ENCODE results near the gene SYK.

Gene SYK

GRCh38 chr9:90854637-90855175 is 53.1 kb downstream of the SYK start:
- DNase-seq, result no peak

GRCh38 chr9:90855208-90855902 is 53.7 kb downstream of the SYK start:
- DNase-seq, result no peak

DNA sequence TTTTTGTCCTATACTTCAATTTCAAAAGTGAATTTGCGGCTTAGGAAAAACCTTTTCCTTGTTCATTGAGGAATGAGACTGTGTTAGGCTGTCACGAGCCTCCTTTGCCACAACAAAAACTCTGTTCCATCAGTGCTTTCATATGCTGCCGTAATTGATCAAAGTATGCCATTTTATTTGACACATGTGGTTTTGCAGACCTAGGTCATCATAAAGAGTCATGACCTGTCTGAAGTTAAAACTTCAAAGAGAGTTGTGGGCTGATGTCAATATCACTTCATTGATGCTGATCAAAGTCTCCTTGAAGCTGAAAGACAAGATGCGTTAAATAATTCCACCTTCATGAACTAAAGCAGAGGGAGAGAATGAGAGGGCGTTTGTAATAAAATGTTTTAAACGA is 55.5 kb downstream of the SYK start:
- DNase-seq, result no peak

DNA sequence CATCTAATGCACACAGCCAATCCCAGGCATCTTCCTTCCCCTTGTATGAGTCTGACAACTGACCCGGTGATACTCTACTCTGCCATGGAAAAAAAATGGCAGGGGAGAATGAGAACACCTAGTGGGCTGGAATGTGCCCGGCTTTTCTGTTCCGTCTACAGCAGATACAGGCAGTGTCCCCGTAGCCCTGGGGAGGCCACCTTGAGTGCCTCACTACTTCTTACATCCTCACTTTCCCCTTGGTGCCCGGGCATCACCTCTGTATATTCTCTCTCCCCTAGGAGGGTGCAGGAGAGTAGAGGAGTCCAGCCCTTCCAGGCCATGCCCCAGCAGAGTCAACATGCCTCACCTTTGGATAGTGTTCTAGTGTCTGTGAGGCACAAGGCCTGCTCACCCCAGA is 56.2 kb downstream of the SYK start:
- no peak for DNase-seq

DNA sequence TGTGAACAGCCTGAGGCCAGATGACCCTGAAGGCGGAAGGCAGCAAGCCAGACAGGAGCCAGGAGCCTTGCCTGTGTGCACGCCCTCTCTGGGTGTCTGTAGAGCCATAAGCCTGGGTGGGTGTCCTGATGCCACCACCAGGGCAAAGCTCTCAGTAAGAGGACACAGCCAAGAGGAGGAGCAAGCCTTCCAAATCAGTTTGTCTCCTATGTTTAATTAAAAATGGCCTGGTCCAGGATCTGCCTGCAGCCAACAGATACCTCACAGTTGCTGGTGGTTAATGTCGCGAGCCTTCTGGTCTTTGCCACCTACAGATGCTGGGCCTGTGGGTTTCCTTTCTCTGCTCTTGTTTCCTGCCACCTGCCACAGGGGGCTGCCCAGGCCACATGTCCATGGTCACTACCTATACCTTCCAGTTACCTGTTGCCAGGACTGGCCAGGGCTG is 56.9 kb downstream of the SYK start:
- no peak for DNase-seq

- no peak for DNase-seq
Observed at GRCh38 chr9:90860382-90860781, 58.8 kb downstream of the SYK start.

- no peak for DNase-seq
Observed at GRCh38 chr9:90860826-90861225, 59.2 kb downstream of the SYK start.

GRCh38 chr9:90861380-90861779 is 59.8 kb downstream of the SYK start:
- no peak for DNase-seq

GRCh38 chr9:90861826-90862740 is 60.5 kb downstream of the SYK start:
- no peak for DNase-seq

- DNase-seq, result no peak
Observed at GRCh38 chr9:90864779-90865178, 63.2 kb downstream of the SYK start.

DNA sequence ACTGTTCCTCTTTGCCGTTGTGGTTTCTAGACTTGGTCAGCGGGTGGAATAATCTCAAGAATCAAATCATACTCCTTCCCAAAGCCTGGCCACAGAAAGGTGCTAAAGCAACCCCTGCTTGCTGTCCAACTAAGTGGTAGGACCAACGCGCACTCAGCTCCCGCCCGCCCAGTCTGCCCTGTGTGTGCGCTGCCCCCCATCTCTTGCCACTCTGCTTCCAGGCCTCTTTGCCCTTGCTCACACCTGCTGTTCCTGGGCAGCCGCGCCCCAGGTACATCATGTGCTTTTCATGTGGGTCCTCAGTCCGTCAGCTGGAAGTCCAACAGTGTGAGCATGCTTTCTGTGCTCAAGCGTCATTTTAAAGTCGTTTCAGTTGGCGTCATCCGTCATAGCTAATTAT is 65.5 kb downstream of the SYK start:
- DNase-seq, result no peak

DNA sequence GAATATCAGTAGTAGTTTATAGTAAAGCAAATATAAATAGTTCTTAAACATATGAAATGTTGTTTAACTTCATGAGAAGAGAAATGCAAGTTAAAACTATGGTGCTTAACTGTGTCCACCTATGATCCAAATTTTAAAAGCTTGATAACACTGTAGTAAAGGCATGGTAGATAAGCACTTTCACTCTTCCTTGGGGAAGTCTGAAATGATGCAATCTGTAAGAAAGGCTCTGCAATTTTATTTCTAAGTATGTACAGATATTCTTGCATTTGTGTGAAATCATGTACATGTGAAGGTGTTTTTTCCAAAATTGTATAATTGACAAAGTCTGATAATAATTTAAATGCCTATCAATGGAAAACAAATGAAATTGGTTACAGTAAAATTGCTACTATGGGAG is 66.9 kb downstream of the SYK start:
- no peak for DNase-seq

DNA sequence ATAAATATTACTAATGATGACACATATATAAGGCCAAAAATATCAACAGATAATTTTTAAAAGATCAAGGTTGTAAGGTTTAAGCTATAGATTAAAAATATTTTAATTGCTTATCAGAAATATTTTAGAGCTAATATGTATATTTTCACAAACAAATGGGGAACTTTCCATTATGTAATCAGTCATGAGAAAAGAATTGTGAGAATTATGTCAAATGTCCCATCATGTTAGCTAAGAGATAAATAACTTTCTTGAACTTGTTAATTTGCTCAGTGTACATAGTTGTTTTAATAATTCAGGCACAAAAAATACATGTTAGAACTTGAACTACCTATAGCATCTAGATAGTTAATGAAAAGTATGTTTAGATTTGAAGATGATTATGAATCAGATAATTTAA is 67.7 kb downstream of the SYK start:
- DNase-seq, result no peak

DNA sequence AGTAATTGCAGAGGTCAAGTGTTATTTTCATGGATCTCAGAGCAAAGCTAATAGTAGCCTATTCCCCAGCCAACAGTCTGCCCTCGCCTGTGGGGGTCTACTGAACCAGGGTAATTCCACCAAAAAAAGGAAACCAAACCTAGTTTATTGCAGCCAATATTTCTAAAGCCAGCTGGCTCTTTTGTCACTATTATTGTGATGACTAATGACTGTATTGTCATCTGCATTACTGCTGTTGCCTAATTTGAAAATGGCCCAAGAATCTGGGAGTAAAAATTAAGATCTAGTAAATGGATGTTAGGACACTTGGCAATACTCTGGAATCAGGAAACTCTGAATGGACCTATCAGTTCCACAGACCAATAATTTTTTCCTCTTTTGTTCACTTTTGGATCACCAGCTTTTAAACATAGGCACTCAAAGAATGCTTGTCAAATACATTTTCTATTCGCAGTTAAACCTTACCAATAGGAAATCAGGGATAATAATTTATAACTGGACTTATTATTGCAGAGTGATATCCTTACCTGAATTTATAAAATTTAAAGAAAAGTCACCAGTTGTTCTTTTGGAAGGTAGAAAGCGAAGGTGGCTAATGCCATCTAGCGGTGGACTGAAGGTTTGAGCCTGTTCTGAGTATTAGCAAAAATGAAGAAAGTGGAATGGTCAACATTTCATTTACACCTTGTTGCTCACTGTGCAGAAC is 69.2 kb downstream of the SYK start:
- peak in 1 of 2 experiments; percentile 22 for DNase-seq

DNA sequence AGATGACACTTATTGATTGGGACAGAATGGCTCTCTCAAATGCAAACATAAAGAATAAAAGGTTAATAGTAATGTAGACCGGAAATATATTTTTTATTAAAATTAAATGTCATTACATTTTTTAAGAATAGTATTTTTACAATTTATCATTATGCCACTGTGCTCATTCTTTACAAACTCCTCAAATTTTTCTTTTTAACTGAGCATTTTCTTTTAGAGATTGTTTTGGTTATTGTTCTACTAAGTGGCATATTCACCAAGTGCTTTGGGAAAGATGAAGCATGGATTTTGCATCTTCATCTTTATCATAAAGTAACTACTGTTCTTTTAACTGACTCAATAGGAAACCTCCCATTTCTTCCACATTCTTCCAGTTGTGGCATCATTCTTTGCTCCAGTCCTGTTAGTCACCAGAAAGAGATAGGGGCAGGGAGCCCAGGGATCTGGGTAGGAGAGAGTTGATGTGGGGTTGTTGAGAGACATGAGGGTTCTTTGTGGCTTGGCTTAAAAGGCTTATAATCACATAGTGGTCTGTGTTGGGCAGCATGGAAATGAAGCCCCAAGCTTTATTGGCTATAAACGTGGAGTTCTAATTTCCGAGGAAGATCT is 69.8 kb downstream of the SYK start:
- DNase-seq, result no peak

DNA sequence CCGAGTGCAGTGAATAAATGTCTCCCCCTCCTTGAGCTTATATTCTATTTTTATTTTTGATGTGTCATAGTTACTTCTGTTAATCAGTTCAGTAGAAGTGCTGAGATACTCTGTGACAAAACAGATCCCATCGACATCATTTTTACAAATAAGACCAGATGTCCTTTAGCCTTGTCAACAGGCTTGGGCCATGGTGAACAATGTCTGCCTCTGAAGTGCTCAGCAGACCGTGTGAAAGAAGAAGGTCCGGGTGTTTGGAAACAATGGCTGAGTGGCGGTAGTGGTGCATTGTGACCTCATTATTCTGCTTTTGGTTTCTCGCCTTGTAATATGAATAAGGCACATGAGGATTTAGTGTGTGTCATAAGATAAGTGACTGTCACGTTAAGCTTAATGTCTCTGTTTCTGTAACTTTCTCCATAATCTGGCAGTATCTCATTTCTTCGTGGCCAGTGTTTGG is 71.2 kb downstream of the SYK start:
- DNase-seq, result no peak

DNA sequence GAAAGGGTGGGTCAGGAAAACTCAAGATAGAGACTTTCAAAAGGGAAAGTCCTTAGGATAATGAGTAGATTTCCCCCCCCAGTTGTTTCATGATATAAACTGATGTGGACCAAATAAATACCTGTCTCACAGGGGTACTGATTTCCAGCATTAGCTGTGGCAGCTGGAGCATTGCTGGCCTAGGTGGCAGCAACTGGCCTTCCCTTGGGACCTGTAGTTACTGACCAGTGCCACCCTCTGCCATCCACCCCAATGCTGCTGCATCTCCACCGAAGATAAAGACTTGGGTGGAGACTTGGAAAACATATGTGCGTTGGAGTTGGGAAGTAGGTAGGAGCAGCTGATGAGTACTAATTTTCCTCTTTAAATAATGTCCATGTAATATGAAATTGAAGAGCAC is 71.8 kb downstream of the SYK start:
- DNase-seq, result no peak

- no peak for DNase-seq
Observed at GRCh38 chr9:90874194-90874593, 72.6 kb downstream of the SYK start.

DNA sequence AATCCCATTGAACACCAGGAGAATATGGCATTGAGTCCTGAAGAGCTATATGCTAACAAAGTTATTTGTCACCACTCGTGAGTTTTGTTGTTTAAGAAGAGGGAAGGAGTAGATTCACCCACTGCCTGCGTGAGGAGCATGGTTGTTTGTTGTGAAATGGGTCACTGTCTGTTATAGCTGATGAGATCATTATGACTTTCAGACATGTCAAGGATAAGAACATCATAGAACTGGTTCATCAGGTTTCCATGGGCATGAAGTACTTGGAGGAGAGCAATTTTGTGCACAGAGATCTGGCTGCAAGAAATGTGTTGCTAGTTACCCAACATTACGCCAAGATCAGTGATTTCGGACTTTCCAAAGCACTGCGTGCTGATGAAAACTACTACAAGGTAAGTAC is 76.9 kb downstream of the SYK start:
- DNase-seq, result no peak

DNA sequence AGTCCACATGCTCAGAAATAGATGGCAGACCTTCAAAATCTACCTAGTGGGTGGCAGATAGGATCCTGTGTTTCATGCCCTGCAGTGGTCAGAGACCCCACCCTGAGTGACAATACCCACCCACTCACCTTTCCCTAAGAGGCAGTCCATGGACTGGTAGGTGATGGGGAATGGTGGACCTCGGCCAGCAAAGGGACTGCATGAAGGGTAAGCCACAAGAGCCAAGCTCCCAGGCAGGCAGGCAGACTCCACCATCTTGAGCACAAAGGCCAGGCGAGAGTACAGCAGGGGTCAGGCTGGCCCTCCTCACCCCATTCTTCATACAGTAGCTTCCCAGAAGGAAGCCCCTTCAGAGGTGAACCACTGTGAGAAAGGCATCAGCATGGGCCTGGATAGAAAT is 78.4 kb downstream of the SYK start:
- no peak for DNase-seq

DNA sequence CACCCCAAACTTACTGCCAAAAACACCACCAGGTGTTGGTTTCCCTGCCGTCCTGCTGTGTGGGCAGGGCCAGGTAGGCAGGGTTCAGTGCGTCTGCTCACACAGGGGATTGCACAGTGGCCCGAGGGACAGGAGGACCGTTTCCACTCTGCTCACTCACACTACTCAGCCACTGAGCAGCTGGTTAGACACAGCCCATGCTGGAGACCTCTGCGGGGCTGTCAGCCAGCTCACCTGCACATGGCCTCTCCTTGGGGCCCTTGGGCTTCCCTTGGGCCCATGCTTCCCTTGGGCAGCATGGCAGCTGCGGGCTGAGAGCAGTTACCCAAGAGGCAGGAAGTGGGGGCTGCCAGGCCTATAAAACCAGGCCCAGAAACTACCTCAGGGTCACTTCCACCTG is 79.0 kb downstream of the SYK start:
- DNase-seq, result no peak

DNA sequence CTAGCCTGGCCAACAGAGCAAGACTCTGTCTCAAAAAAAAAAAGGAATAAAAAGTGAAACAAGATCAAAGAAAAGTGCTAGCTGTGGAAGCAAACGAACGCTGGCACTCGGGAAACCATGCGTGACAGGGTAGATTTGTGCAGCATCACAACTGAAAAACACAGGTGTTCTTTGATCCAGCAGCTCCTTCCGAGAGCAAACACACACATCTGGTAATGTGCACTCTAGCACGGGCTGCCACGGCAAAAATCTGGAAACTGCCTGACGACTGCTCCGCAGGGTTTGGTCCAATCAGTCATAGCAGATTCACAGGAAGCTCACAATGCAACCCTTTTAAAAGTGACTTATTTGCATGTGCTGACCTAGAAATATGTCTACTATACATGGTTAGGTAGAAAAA is 80.0 kb downstream of the SYK start:
- DNase-seq, result no peak
